WTC11 (cell line): Measurements from ENCODE around the gene LRRC14B. TPM values are rescaled to one million over a fixed set of nuclear protein-coding genes. Genes with fewer than 3 reads are reported as not detected.

Source experiments
- ATAC-seq: fragments of 200-7000 bp; cut with Tn5 transposase; 2 replicates; pipeline ENCODE4 v1.10.0; 2021; ENCODE audit warnings: mild to moderate bottlenecking, moderate library complexity
- CTCF ChIA-PET: fragments of 300-600 bp; sonication (Branson Sonifier 250); formaldehyde crosslinking; loops from one replicate; lab custom pipeline; 2021; ENCODE audit warnings: antibody characterized with exemption; lab: Charles Lee
- POLR2A ChIA-PET: fragments of 350-600 bp; sonication (Branson Sonifier 250); formaldehyde crosslinking; loops from one replicate; lab custom pipeline; 2021; ENCODE audit warnings: antibody characterized with exemption; lab: Charles Lee
- DNase-seq: peaks from one replicate; pipeline ENCODE4 v3.0.0; 2021; ENCODE audit warnings: low spot score
- H3K27ac Mint-ChIP-seq: 2 replicates; pipeline ENCODE4 v1.8.0; 2021; ENCODE audit warnings: mixed read lengths
- H3K27me3 Mint-ChIP-seq: 2 replicates; pipeline ENCODE4 v1.8.0; 2021; ENCODE audit warnings: low read depth, mild to moderate bottlenecking, moderate library complexity, mixed read lengths
- H3K36me3 Mint-ChIP-seq: 2 replicates; pipeline ENCODE4 v1.8.0; 2021; ENCODE audit warnings: mixed read lengths
- H3K4me1 Mint-ChIP-seq: 2 replicates; pipeline ENCODE4 v1.8.0; 2022; ENCODE audit warnings: mixed read lengths
- H3K4me3 Mint-ChIP-seq: 2 replicates; pipeline ENCODE4 v1.8.0; 2021; ENCODE audit warnings: mild to moderate bottlenecking, moderate library complexity, mixed read lengths
- H3K9me3 Mint-ChIP-seq: 2 replicates; pipeline ENCODE4 v1.8.0; 2021; ENCODE audit warnings: mixed read lengths
- ATF1 ChIP-seq: sonication (generic); formaldehyde crosslinking; IDR thresholded peaks from 2 replicates; pipeline ENCODE4 v1.8.1; 2023; ENCODE audit warnings: mild to moderate bottlenecking, moderate library complexity, missing genetic modification reagents
- E2F1 ChIP-seq: sonication (generic); formaldehyde crosslinking; IDR thresholded peaks from 2 replicates; pipeline ENCODE4 v1.8.0; 2022; ENCODE audit warnings: mild to moderate bottlenecking, missing genetic modification reagents
- ESRRA ChIP-seq: sonication (generic); formaldehyde crosslinking; IDR thresholded peaks from 2 replicates; pipeline ENCODE4 v1.8.1; 2022; ENCODE audit warnings: mild to moderate bottlenecking, missing genetic modification reagents, borderline replicate concordance
- FOXJ3 ChIP-seq: sonication (generic); formaldehyde crosslinking; IDR thresholded peaks from 2 replicates; pipeline ENCODE4 v1.9.0; 2021; ENCODE audit warnings: missing genetic modification reagents, mild to moderate bottlenecking, borderline replicate concordance
- FOXK1 ChIP-seq: sonication (generic); formaldehyde crosslinking; IDR thresholded peaks from 2 replicates; pipeline ENCODE4 v1.8.0; 2022; ENCODE audit warnings: mild to moderate bottlenecking, moderate library complexity, missing genetic modification reagents
- HMGA2 ChIP-seq: fragments of 250-450 bp; sonication (Bioruptor Pico); IDR thresholded peaks from 2 replicates; pipeline ENCODE4 v1.4.0; 2021; ENCODE audit warnings: mild to moderate bottlenecking, moderate library complexity
- NFYB ChIP-seq: sonication (generic); formaldehyde crosslinking; conservative IDR thresholded peaks from 2 replicates; pipeline ENCODE4 v1.8.0; 2022; ENCODE audit warnings: low read depth, missing genetic modification reagents
- SMAD3 ChIP-seq: sonication (generic); formaldehyde crosslinking; IDR thresholded peaks from 2 replicates; pipeline ENCODE4 v1.8.0; 2022; ENCODE audit warnings: missing genetic modification reagents, mild to moderate bottlenecking, borderline replicate concordance
- SOX15 ChIP-seq: fragments of 250-450 bp; sonication (Bioruptor Pico); IDR thresholded peaks from 2 replicates; pipeline ENCODE4 v1.9.0; 2021; ENCODE audit warnings: mild to moderate bottlenecking
- total RNA-seq: library from RNA; stranded (reverse); gene quantifications from 3 replicates; pipeline ENCODE4 v1.2.3, GENCODE V29; 2021
- TF ChIP-seq, protein P1 (sequence below): sonication (generic); formaldehyde crosslinking; IDR thresholded peaks from 2 replicates; pipeline ENCODE4 v1.8.1; 2023; ENCODE audit warnings: mild to moderate bottlenecking, missing genetic modification reagents
- TF ChIP-seq, protein P2 (sequence below): sonication (generic); formaldehyde crosslinking; IDR thresholded peaks from 2 replicates; pipeline ENCODE4 v1.8.1; 2022; ENCODE audit warnings: missing genetic modification reagents, borderline replicate concordance
- TF ChIP-seq, protein P3 (sequence below): sonication (generic); formaldehyde crosslinking; IDR thresholded peaks from 2 replicates; pipeline ENCODE4 v1.8.0; 2022; ENCODE audit warnings: mild to moderate bottlenecking, missing genetic modification reagents
- TF ChIP-seq, protein P4 (sequence below): fragments of 250-450 bp; sonication (Bioruptor Pico); IDR thresholded peaks from 2 replicates; pipeline ENCODE4 v1.8.0; 2021; ENCODE audit warnings: mild to moderate bottlenecking
- TF ChIP-seq, protein P5 (sequence below): sonication (generic); formaldehyde crosslinking; IDR thresholded peaks from 2 replicates; pipeline ENCODE4 v1.8.1; 2022; ENCODE audit warnings: mild to moderate bottlenecking, missing genetic modification reagents, moderate library complexity, borderline replicate concordance
- TF ChIP-seq, protein P6 (sequence below): fragments of 250-450 bp; sonication (Bioruptor Pico); IDR thresholded peaks from 2 replicates; pipeline ENCODE4 v1.9.0; 2021; ENCODE audit warnings: mild to moderate bottlenecking, borderline replicate concordance
- TF ChIP-seq, protein P7 (sequence below): fragments of 250-450 bp; sonication (Bioruptor Pico); conservative IDR thresholded peaks from 2 replicates; pipeline ENCODE4 v1.9.0; 2021; ENCODE audit warnings: mild to moderate bottlenecking

LRRC14B gene
- total RNA-seq, 1 experiment from 2014 or later, result not detected

DNA sequence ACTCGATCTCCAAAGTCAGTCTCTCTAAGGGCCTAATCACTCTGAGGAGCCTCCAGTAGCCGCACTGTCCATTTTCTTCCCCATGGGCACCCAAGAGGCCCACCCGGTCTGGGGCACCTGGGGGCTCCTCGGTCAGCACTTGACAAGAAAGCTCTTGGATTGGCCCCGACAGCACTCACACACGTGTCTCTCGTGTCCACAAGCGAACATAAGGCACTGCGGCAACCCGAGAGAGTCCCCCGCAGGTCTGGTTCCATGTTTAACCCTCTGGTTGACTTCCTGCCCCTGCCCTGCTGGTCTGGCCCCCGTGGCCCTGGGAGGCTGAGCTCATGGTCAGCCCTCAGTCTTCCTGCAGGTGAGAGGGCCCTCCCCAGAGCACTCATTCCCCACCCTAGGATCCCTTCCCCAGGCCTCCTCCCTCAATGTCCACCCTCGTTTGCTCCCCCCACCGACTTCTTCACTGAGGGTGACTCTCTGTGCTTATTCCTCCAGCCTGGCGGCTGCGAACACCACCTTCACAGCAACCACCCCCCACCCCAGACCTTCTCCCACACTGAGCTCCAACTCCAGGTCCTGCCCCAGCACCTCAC lies 16.3 kb upstream of the LRRC14B start:
- ChIA-PET CTCF (no interaction called here), POLR2A (interaction anchor here (0.5 kb wide), 1 partner anchor 35 kb away, joined by 3 read pairs; no protein-coding TSS in a partner anchor)
- Mint-ChIP-seq H3K9me3 (no peaks in the 10 kb centered on the region), H3K27ac (no peak overlapping the region), H3K27me3 (no peaks in the 10 kb centered on the region), H3K4me3 (no peak overlapping the region), H3K4me1 (peaks cover 4% of the 10 kb centered on the region), H3K36me3 (peaks cover 17% of the 10 kb centered on the region)
- ATAC-seq (no peak), DNase-seq (no peak)
- TF ChIP-seq, protein P1, sequence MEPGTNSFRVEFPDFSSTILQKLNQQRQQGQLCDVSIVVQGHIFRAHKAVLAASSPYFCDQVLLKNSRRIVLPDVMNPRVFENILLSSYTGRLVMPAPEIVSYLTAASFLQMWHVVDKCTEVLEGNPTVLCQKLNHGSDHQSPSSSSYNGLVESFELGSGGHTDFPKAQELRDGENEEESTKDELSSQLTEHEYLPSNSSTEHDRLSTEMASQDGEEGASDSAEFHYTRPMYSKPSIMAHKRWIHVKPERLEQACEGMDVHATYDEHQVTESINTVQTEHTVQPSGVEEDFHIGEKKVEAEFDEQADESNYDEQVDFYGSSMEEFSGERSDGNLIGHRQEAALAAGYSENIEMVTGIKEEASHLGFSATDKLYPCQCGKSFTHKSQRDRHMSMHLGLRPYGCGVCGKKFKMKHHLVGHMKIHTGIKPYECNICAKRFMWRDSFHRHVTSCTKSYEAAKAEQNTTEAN (CRISPR knock-in tag), result no peak
- TF ChIP-seq FOXJ3 (CRISPR knock-in tag) (no peak), E2F1 (no peak), ATF1 (CRISPR knock-in tag) (no peak), FOXK1 (CRISPR knock-in tag) (no peak), SOX15 (no peak), SMAD3 (CRISPR knock-in tag) (no peak), HMGA2 (CRISPR knock-in tag) (no peak), ESRRA (no peak), NFYB (no peak)
- TF ChIP-seq, protein P2, sequence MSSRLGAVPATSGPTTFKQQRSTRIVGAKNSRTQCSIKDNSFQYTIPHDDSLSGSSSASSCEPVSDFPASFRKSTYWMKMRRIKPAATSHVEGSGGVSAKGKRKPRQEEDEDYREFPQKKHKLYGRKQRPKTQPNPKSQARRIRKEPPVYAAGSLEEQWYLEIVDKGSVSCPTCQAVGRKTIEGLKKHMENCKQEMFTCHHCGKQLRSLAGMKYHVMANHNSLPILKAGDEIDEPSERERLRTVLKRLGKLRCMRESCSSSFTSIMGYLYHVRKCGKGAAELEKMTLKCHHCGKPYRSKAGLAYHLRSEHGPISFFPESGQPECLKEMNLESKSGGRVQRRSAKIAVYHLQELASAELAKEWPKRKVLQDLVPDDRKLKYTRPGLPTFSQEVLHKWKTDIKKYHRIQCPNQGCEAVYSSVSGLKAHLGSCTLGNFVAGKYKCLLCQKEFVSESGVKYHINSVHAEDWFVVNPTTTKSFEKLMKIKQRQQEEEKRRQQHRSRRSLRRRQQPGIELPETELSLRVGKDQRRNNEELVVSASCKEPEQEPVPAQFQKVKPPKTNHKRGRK, result no peak
- TF ChIP-seq, protein P3, sequence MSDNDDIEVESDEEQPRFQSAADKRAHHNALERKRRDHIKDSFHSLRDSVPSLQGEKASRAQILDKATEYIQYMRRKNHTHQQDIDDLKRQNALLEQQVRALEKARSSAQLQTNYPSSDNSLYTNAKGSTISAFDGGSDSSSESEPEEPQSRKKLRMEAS (CRISPR knock-in tag), result no peak
- TF ChIP-seq, protein P4, sequence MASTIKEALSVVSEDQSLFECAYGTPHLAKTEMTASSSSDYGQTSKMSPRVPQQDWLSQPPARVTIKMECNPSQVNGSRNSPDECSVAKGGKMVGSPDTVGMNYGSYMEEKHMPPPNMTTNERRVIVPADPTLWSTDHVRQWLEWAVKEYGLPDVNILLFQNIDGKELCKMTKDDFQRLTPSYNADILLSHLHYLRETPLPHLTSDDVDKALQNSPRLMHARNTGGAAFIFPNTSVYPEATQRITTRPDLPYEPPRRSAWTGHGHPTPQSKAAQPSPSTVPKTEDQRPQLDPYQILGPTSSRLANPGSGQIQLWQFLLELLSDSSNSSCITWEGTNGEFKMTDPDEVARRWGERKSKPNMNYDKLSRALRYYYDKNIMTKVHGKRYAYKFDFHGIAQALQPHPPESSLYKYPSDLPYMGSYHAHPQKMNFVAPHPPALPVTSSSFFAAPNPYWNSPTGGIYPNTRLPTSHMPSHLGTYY (CRISPR knock-in tag), result no peak
- TF ChIP-seq, protein P5, sequence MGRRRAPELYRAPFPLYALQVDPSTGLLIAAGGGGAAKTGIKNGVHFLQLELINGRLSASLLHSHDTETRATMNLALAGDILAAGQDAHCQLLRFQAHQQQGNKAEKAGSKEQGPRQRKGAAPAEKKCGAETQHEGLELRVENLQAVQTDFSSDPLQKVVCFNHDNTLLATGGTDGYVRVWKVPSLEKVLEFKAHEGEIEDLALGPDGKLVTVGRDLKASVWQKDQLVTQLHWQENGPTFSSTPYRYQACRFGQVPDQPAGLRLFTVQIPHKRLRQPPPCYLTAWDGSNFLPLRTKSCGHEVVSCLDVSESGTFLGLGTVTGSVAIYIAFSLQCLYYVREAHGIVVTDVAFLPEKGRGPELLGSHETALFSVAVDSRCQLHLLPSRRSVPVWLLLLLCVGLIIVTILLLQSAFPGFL, result no peak
- TF ChIP-seq, protein P6, sequence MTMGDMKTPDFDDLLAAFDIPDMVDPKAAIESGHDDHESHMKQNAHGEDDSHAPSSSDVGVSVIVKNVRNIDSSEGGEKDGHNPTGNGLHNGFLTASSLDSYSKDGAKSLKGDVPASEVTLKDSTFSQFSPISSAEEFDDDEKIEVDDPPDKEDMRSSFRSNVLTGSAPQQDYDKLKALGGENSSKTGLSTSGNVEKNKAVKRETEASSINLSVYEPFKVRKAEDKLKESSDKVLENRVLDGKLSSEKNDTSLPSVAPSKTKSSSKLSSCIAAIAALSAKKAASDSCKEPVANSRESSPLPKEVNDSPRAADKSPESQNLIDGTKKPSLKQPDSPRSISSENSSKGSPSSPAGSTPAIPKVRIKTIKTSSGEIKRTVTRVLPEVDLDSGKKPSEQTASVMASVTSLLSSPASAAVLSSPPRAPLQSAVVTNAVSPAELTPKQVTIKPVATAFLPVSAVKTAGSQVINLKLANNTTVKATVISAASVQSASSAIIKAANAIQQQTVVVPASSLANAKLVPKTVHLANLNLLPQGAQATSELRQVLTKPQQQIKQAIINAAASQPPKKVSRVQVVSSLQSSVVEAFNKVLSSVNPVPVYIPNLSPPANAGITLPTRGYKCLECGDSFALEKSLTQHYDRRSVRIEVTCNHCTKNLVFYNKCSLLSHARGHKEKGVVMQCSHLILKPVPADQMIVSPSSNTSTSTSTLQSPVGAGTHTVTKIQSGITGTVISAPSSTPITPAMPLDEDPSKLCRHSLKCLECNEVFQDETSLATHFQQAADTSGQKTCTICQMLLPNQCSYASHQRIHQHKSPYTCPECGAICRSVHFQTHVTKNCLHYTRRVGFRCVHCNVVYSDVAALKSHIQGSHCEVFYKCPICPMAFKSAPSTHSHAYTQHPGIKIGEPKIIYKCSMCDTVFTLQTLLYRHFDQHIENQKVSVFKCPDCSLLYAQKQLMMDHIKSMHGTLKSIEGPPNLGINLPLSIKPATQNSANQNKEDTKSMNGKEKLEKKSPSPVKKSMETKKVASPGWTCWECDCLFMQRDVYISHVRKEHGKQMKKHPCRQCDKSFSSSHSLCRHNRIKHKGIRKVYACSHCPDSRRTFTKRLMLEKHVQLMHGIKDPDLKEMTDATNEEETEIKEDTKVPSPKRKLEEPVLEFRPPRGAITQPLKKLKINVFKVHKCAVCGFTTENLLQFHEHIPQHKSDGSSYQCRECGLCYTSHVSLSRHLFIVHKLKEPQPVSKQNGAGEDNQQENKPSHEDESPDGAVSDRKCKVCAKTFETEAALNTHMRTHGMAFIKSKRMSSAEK (CRISPR knock-in tag), result no peak
- TF ChIP-seq, protein P7, sequence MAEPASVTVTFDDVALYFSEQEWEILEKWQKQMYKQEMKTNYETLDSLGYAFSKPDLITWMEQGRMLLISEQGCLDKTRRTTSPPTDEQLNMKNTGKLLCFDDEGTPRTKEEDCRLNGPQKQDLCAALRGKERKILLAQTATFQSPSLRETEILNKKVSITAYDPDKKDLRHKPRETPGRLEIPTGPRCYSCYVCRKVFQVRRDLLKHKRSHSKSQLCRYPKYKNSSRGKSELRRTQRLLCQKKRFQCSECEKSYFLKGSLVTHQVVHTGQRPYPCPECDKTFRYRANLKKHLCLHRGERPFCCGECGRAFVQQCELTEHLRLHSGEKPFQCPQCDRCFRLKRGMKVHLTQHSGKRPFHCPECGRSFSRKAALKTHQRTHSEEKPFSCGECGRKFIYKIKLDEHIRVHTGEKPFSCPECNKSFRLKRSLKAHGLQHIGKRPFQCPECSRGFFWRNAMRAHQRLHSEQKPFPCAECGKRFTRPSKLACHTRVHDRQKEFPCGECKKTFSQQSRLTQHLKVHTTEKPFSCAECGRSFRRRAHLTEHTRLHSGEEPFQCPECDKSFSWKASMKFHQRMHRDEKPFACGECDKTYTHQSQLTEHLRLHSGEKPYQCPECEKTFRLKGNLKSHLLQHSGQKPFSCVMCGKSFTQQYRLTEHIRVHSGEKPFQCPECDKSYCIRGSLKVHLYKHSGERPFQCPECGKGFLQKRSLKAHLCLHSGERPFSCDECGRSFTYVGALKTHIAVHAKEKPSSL, result no peak
